ENCODE results near the gene MYOCD. TPM values are rescaled to one million over a fixed set of nuclear protein-coding genes. Genes with fewer than 3 reads are reported as not detected.
A peak's percentile ranks its signal among the peaks of the same experiment; 100 is the strongest.

MYOCD gene
- total and polyA plus RNA-seq, 2 of the 13 experiments (the other 11 are each of a cell fraction or from before 2014, with no cell fraction given) = not detected

- TF ChIP-seq ARID5B (CRISPR knock-in tag; IDR thresholded peaks at IDR 0.05) = peak; percentile 30; the same call in 1 of the 2 replicates
- peak; percentile 92 for TF ChIP-seq CREB1 (IDR thresholded peaks at IDR 0.05)
- no peak for TF ChIP-seq CREB1 (CRISPR knock-in tag; IDR thresholded peaks at IDR 0.05)
- peak; percentile 41 for TF ChIP-seq MAFF (IDR thresholded peaks at IDR 0.05; ENCODE audit: low read depth, low read length)
These were observed 38.5 kb upstream of the MYOCD start (continued) for GRCh38 chr17:12627177-12627629.

GRCh38 chr17:12627781-12628451, 37.8 kb upstream of the MYOCD start:
- POLR2A ChIA-PET = no interaction called here
- no peaks in the 10 kb centered on the region for H3K36me3 ChIP-seq (replicated peaks in 1 of 2; ENCODE audit: control insufficient read depth in 1 of 2, insufficient read depth in 2 of 2, low read length in 2 of 2)
- in situ Hi-C loops (cut with HindIII; ENCODE audit: extremely low pct_ligation_motif_present, low pct_unique_long_range_greater_than_20kb) = no loop called here
- no peaks in the 10 kb centered on the region for H3K79me2 ChIP-seq (ENCODE audit: insufficient read depth, low read length)
- H4K20me1 ChIP-seq (ENCODE audit: insufficient read depth, low read length) = no peaks in the 10 kb centered on the region
- H3K4me2 ChIP-seq (ENCODE audit: low read depth, low read length) = no peak overlapping the region
- FAIRE-seq (no peak), ATAC-seq (peak; percentile 65), DNase-seq (ENCODE audit: low spot score) (peak; percentile 61)
- intact Hi-C loops (cut with micrococcal nuclease; ENCODE audit: unreplicated experiment) = no loop called here
- H2AFZ ChIP-seq (ENCODE audit: low read length) = no peak overlapping the region
- CTCF ChIA-PET (ENCODE audit: low intra/inter-chr PET ratio, low total read pairs) = no interaction called here
- peaks cover 29% of the 10 kb centered on the region for H3K4me1 ChIP-seq (ENCODE audit: insufficient read depth, low read length)
- H3K9ac ChIP-seq (ENCODE audit: insufficient read depth, low read depth, low read length) = no peak overlapping the region
- H3K27me3 ChIP-seq (ENCODE audit: control insufficient read depth in 1 of 2, insufficient read depth in 2 of 2, low read length in 2 of 2) = no peaks in the 10 kb centered on the region; a peak in 2 of 5 replicates
- H3K4me3 ChIP-seq (replicated peaks in 1 of 3; ENCODE audit: insufficient read depth in 1 of 3, low read depth in 2 of 3, low read length in 3 of 3) = no peak overlapping the region
- no peak overlapping the region for H3K27ac ChIP-seq (ENCODE audit: extremely low read length, insufficient read depth, low read length)
- WGBS (ENCODE audit: low lambda C conversion rate) = 15% methylated on average over 5 of the region's 5 CpGs
- no TSS peak for BruUV-seq (replicated peaks)
- no peaks in the 10 kb centered on the region for H3K9me3 ChIP-seq (ENCODE audit: low read length)
- TF ChIP-seq STAG1 (CRISPR knock-in tag; IDR thresholded peaks at IDR 0.05) (no peak), TEAD3 (CRISPR knock-in tag; optimal IDR thresholded peaks at IDR 0.05; ENCODE audit: borderline replicate concordance) (peak; percentile 20), PATZ1 (CRISPR knock-in tag; IDR thresholded peaks at IDR 0.05) (no peak), CEBPB (IDR thresholded peaks at IDR 0.05; ENCODE audit: borderline replicate concordance, low read depth, low read length) (peak; percentile 73), CBX1 (IDR thresholded peaks at IDR 0.05; ENCODE audit: low read depth) (no peak), BCLAF1 (IDR thresholded peaks at IDR 0.05) (no peak), MNT (IDR thresholded peaks at IDR 0.05) (no peak), NRL (CRISPR knock-in tag; IDR thresholded peaks at IDR 0.05; ENCODE audit: borderline replicate concordance) (no peak), NR2F6 (IDR thresholded peaks at IDR 0.05) (no peak), NR2F6 (CRISPR knock-in tag; IDR thresholded peaks at IDR 0.05) (no peak)

Data from HepG2 (cell line).